ENCODE results near the gene CDKN2D.
A peak's percentile ranks its signal among the peaks of the same experiment; 100 is the strongest.

DNA sequence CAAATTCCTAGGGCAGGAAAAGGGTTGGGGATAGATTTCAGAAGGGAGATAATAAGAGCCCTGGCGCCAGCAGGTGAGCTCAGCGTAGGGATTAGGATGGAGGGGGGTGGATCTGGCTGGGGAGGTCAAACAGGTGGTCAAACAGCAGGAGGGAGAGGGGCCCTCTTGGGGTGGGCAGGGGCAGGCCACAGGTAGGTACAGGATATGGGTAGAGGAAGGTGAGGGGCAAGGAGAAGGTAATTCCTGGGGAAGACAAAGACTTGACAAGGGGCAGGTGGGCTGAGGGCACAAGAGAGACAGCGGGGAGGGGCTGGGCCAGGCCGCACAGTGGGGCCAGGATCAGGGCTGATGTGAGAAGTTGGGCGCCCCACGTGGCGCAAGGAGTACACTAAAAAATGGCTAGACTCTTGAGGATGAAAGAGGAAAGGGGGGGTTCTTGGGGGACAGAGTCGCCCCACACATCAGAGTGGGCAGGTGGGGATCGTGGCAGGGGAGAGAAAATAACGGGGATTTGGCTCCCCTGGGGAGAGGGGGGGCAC, 3.7 kb downstream of the CDKN2D start:
- TF ChIP-seq, protein P1, sequence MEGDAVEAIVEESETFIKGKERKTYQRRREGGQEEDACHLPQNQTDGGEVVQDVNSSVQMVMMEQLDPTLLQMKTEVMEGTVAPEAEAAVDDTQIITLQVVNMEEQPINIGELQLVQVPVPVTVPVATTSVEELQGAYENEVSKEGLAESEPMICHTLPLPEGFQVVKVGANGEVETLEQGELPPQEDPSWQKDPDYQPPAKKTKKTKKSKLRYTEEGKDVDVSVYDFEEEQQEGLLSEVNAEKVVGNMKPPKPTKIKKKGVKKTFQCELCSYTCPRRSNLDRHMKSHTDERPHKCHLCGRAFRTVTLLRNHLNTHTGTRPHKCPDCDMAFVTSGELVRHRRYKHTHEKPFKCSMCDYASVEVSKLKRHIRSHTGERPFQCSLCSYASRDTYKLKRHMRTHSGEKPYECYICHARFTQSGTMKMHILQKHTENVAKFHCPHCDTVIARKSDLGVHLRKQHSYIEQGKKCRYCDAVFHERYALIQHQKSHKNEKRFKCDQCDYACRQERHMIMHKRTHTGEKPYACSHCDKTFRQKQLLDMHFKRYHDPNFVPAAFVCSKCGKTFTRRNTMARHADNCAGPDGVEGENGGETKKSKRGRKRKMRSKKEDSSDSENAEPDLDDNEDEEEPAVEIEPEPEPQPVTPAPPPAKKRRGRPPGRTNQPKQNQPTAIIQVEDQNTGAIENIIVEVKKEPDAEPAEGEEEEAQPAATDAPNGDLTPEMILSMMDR (conservative IDR thresholded peaks at IDR 0.05; ENCODE audit: low read length): peak; percentile 77
- TF ChIP-seq EZH2phosphoT487 (IDR thresholded peaks at IDR 0.05; ENCODE audit: borderline replicate concordance, low read depth, low read length): no peak
